ENCODE results near the gene NUTM2E. TPM values are rescaled to one million over a fixed set of nuclear protein-coding genes. Genes with fewer than 3 reads are reported as not detected.

Gene NUTM2E, protein sequence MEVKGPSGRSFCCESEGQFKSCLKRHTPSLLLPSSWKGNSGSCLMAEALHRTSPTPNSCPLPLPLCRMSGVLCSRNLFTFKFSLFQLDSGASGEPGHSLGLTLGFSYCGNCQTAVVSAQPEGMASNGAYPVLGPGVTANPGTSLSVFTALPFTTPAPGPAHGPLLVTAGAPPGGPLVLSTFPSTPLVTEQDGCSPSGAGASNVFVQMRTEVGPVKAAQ (N-terminal part only)
- total RNA-seq = 0.47 TPM in 1 of 2 replicates, not detected in the other

DNA sequence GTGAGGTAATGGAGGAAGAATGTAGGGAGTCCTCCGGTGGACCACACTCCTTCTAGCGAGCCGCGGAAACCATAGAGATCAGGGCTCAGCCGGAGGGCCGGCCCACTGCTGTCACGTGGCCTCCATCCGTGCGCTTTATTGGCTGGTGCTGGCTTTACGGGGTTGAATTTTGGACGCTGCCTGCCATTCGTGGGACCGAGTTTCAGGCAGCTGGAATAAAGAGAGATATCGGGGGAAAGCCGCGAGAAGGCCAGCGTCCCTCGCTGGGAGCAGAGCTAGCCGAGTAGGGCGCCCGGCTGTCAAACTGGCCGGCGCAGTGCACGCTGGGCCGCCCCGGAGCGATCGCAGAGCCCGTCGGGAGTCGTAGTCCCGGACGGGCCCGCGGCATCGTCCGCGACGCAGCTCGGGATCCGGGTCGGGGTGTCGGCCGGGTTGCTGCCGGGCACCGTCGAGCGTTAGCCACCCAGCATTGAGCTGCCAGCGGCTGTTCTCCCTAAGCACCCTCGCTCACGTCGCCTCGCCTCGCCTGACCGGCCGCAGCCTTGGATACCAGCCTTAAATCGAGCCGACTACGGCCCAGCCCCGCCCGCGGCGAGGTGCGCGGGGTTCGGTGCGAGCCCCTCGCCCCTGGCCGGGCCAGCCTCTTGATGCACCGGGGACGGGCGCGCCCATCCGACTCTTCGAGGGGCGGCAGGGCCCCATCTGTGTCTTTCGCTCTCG, at the start of gene NUTM2E:
Gene NUTM2E, plus strand, starts transcription at position 244 of the 720 bp plus-strand sequence. CDS start 15,002 bp downstream, outside the sequence.

Other genes starting within 250 kb of the NUTM2E start
- gene SFTPA1, start 215.8 kb upstream of the NUTM2E start, total RNA-seq = not detected in 2 replicates
- gene NUTM2B, start 123.5 kb upstream of the NUTM2E start, total RNA-seq = 0.60 and 0.70 TPM in 2 replicates
- not detected in 2 replicates for gene SFTPD, start 122.4 kb downstream of the NUTM2E start, total RNA-seq